ENCODE results near the gene CCNY. TPM values are rescaled to one million over a fixed set of nuclear protein-coding genes. Genes with fewer than 3 reads are reported as not detected.
"Not testable (repeated sequence)": the region's sequence is repeated elsewhere in the genome, so short reads cannot be mapped to it uniquely, and the experiment has no call there.

CCNY gene
- total and polyA plus RNA-seq, 9 donors = 28.3 to 87.0 (median 60.9) TPM

- Histone ChIP-seq H3K4me3 (no peak overlapping the region), H3K27ac (no peak overlapping the region), H3K27me3 (no peaks in the 10 kb centered on the region), H3K9me3 (no peaks in the 10 kb centered on the region), H3K36me3 (no peaks in the 10 kb centered on the region), H3K4me1 (ENCODE audit: insufficient read depth) (no peaks in the 10 kb centered on the region)
- DNase-seq = no peak
- 92 to 96% (median 93%) methylated on average over 5 of the region's 5 CpGs for WGBS, 3 donors
- TF ChIP-seq EP300 (IDR thresholded peaks at IDR 0.05) (no peak), POLR2A (IDR thresholded peaks at IDR 0.05) (no peak), CTCF (IDR thresholded peaks at IDR 0.05) (no peak)
- intact Hi-C loops (cut with DNase I) = no loop called here
Measured at GRCh38 chr10:35532141-35532540, 195.8 kb downstream of the CCNY start.

GRCh38 chr10:35533565-35533964 lies 197.3 kb downstream of the CCNY start:
- Histone ChIP-seq H3K36me3 (no peaks in the 10 kb centered on the region), H3K27me3 (no peaks in the 10 kb centered on the region), H3K27ac (no peak overlapping the region), H3K9me3 (no peaks in the 10 kb centered on the region), H3K4me3 (no peak overlapping the region), H3K4me1 (ENCODE audit: insufficient read depth) (no peaks in the 10 kb centered on the region)
- TF ChIP-seq CTCF (IDR thresholded peaks at IDR 0.05) = no peak
- TF ChIP-seq EP300 (IDR thresholded peaks at IDR 0.05) = no peak
- no peak for TF ChIP-seq POLR2A (IDR thresholded peaks at IDR 0.05)
- no peak for DNase-seq
- WGBS, 3 donors = 61 to 87% (median 65%) methylated on average over 4 of the region's 4 CpGs
- intact Hi-C loops (cut with DNase I) = no loop called here

DNA sequence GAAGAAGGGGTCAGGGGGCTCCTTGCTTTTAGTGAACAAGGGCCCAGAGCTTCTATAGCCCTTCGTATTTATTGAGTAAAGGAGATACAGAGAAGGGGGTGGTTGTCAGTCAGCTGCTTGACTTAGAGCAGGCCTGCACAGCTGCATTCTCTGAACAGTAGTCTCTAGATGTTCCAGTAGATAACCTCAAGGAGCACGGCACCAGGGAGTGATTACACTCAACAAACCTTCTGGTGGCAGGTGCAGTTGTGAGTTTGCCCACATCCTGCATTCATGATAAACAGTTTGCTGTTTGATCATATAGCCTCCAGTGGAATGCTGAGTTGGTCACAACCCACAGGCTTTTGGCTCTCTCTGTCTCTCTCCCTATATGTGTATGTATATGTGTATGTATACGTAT lies 198.8 kb downstream of the CCNY start:
- Histone ChIP-seq H3K9me3 (no peaks in the 10 kb centered on the region), H3K27ac (no peak overlapping the region), H3K4me3 (no peak overlapping the region), H3K36me3 (no peaks in the 10 kb centered on the region), H3K4me1 (ENCODE audit: insufficient read depth) (no peaks in the 10 kb centered on the region), H3K27me3 (no peaks in the 10 kb centered on the region)
- no peak for TF ChIP-seq EP300 (IDR thresholded peaks at IDR 0.05)
- no peak for TF ChIP-seq POLR2A (IDR thresholded peaks at IDR 0.05)
- no peak for TF ChIP-seq CTCF (IDR thresholded peaks at IDR 0.05)
- intact Hi-C loops (cut with DNase I) = no loop called here
- WGBS, 3 donors = 97 to 98% (median 97%) methylated on average over 3 of the region's 3 CpGs
- no peak for DNase-seq

- Histone ChIP-seq H3K27me3 (no peaks in the 10 kb centered on the region), H3K36me3 (no peaks in the 10 kb centered on the region), H3K27ac (no peak overlapping the region), H3K9me3 (no peaks in the 10 kb centered on the region), H3K4me1 (ENCODE audit: insufficient read depth) (no peaks in the 10 kb centered on the region), H3K4me3 (no peak overlapping the region)
- DNase-seq = no peak
- intact Hi-C loops (cut with DNase I) = no loop called here
- TF ChIP-seq EP300 (IDR thresholded peaks at IDR 0.05) (no peak), POLR2A (IDR thresholded peaks at IDR 0.05) (no peak)
- WGBS, 3 donors = 98 to 100% (median 98%) methylated on average over 4 of the region's 4 CpGs
Measured at GRCh38 chr10:35536789-35537188, 200.5 kb downstream of the CCNY start.

- H3K4me1 ChIP-seq (ENCODE audit: insufficient read depth); DNase-seq; H3K27me3 ChIP-seq; H3K9me3 ChIP-seq; H3K4me3 ChIP-seq; intact Hi-C loops (cut with DNase I); H3K36me3 ChIP-seq; H3K27ac ChIP-seq: not testable (repeated sequence)
- WGBS, 3 donors = 96 to 99% (median 99%) methylated on average over 3 of the region's 3 CpGs
Measured at GRCh38 chr10:35537925-35538324, 201.6 kb downstream of the CCNY start.
